ENCODE data around the gene CEBPB. TPM values are rescaled to one million over a fixed set of nuclear protein-coding genes. Genes with fewer than 3 reads are reported as not detected.

The CEBPB gene
- total RNA-seq, 1 experiment from 2014 or later, result 226 TPM

GRCh38 chr20:50232651-50233324, 42.2 kb downstream of the CEBPB start:
- ChIA-PET POLR2A (no interaction called here), CTCF (interaction anchor here (0.6 to 0.8 kb wide), 4 partner anchors 23 to 1322 kb away, joined by 3 to 4 read pairs (median 4); no protein-coding TSS in a partner anchor)
- no peak for DNase-seq (ENCODE audit: unreplicated experiment)
- no peak overlapping the region for H3K27ac Mint-ChIP-seq (ENCODE audit: low read depth, unreplicated experiment)
- intact Hi-C loops (cut with micrococcal nuclease), result no loop called here
- BruUV-seq (replicated peaks), result no TSS peak
- H3K4me3 Mint-ChIP-seq (ENCODE audit: unreplicated experiment), result no peak overlapping the region
- H3K9me3 Mint-ChIP-seq (ENCODE audit: unreplicated experiment), result no peaks in the 10 kb centered on the region
- H3K36me3 Mint-ChIP-seq (ENCODE audit: insufficient read depth, unreplicated experiment), result peaks cover 7% of the 10 kb centered on the region
- TF ChIP-seq CTCF (IDR thresholded peaks at IDR 0.05; ENCODE audit: unreplicated experiment), result no peak
- H3K4me1 Mint-ChIP-seq (ENCODE audit: insufficient read depth, unreplicated experiment), result no peaks in the 10 kb centered on the region
- no peaks in the 10 kb centered on the region for H3K27me3 Mint-ChIP-seq (ENCODE audit: insufficient read depth, unreplicated experiment)

- no peak overlapping the region for H3K27ac Mint-ChIP-seq (ENCODE audit: low read depth, unreplicated experiment)
- intact Hi-C loops (cut with micrococcal nuclease), result no loop called here
- POLR2A ChIA-PET, result no interaction called here
- CTCF ChIA-PET, result interaction anchor here (0.6 to 1.6 kb wide), 3 partner anchors 10 to 1321 kb away, joined by 3 to 4 read pairs (median 4); no protein-coding TSS in a partner anchor
- H3K4me1 Mint-ChIP-seq (ENCODE audit: insufficient read depth, unreplicated experiment), result no peaks in the 10 kb centered on the region
- no peak for DNase-seq (ENCODE audit: unreplicated experiment)
- no TSS peak for BruUV-seq (replicated peaks)
- no peaks in the 10 kb centered on the region for H3K9me3 Mint-ChIP-seq (ENCODE audit: unreplicated experiment)
- H3K4me3 Mint-ChIP-seq (ENCODE audit: unreplicated experiment), result no peak overlapping the region
- H3K36me3 Mint-ChIP-seq (ENCODE audit: insufficient read depth, unreplicated experiment), result peaks cover 7% of the 10 kb centered on the region
- H3K27me3 Mint-ChIP-seq (ENCODE audit: insufficient read depth, unreplicated experiment), result no peaks in the 10 kb centered on the region
- TF ChIP-seq CTCF (IDR thresholded peaks at IDR 0.05; ENCODE audit: unreplicated experiment), result no peak
Observed at GRCh38 chr20:50233325-50234212, 42.9 kb downstream of the CEBPB start.

- intact Hi-C loops (cut with micrococcal nuclease), result no loop called here
- DNase-seq (ENCODE audit: unreplicated experiment), result no peak
- ChIA-PET POLR2A (no interaction called here), CTCF (interaction anchor here (0.5 to 1.6 kb wide), 2 partner anchors 10 to 131 kb away, joined by 3 to 4 read pairs; no protein-coding TSS in a partner anchor)
- Mint-ChIP-seq H3K9me3 (ENCODE audit: unreplicated experiment) (peaks cover 3% of the 10 kb centered on the region), H3K4me1 (ENCODE audit: insufficient read depth, unreplicated experiment) (no peaks in the 10 kb centered on the region), H3K27me3 (ENCODE audit: insufficient read depth, unreplicated experiment) (no peaks in the 10 kb centered on the region), H3K27ac (ENCODE audit: low read depth, unreplicated experiment) (no peak overlapping the region), H3K36me3 (ENCODE audit: insufficient read depth, unreplicated experiment) (peaks cover 7% of the 10 kb centered on the region), H3K4me3 (ENCODE audit: unreplicated experiment) (no peak overlapping the region)
- no TSS peak for BruUV-seq (replicated peaks)
- TF ChIP-seq CTCF (IDR thresholded peaks at IDR 0.05; ENCODE audit: unreplicated experiment), result no peak
Observed at GRCh38 chr20:50234288-50234687, 43.7 kb downstream of the CEBPB start.

GRCh38 chr20:50237349-50237748, 46.7 kb downstream of the CEBPB start:
- TF ChIP-seq CTCF (IDR thresholded peaks at IDR 0.05; ENCODE audit: unreplicated experiment), result no peak
- ChIA-PET POLR2A (interaction anchor here (1.5 kb wide), 1 partner anchor 10 kb away, joined by 4 read pairs; no protein-coding TSS in a partner anchor), CTCF (no interaction called here)
- no peak overlapping the region for H3K27ac Mint-ChIP-seq (ENCODE audit: low read depth, unreplicated experiment)
- no peaks in the 10 kb centered on the region for H3K27me3 Mint-ChIP-seq (ENCODE audit: insufficient read depth, unreplicated experiment)
- H3K9me3 Mint-ChIP-seq (ENCODE audit: unreplicated experiment), result peaks cover 7% of the 10 kb centered on the region
- no peak overlapping the region for H3K4me3 Mint-ChIP-seq (ENCODE audit: unreplicated experiment)
- intact Hi-C loops (cut with micrococcal nuclease), result no loop called here
- DNase-seq (ENCODE audit: unreplicated experiment), result no peak
- H3K36me3 Mint-ChIP-seq (ENCODE audit: insufficient read depth, unreplicated experiment), result no peaks in the 10 kb centered on the region
- H3K4me1 Mint-ChIP-seq (ENCODE audit: insufficient read depth, unreplicated experiment), result peaks cover 6% of the 10 kb centered on the region
- no TSS peak for BruUV-seq (replicated peaks)
